ENCODE results near the gene ZNF701. TPM values are rescaled to one million over a fixed set of nuclear protein-coding genes. Genes with fewer than 3 reads are reported as not detected.

Gene ZNF701
- total RNA-seq, 1 donor from 2014 or later: 18.4 TPM

- Histone ChIP-seq H3K9me3 (replicated peaks) (peaks cover 11% of the 10 kb centered on the region), H3K27ac (replicated peaks) (peak overlapping the region; percentile 68), H3K27me3 (ENCODE audit: low read depth) (no peaks in the 10 kb centered on the region), H3K36me3 (no peaks in the 10 kb centered on the region), H3K4me3 (no peak overlapping the region), H3K4me1 (peaks cover 21% of the 10 kb centered on the region)
- no peak for DNase-seq
- TF ChIP-seq, protein P1, sequence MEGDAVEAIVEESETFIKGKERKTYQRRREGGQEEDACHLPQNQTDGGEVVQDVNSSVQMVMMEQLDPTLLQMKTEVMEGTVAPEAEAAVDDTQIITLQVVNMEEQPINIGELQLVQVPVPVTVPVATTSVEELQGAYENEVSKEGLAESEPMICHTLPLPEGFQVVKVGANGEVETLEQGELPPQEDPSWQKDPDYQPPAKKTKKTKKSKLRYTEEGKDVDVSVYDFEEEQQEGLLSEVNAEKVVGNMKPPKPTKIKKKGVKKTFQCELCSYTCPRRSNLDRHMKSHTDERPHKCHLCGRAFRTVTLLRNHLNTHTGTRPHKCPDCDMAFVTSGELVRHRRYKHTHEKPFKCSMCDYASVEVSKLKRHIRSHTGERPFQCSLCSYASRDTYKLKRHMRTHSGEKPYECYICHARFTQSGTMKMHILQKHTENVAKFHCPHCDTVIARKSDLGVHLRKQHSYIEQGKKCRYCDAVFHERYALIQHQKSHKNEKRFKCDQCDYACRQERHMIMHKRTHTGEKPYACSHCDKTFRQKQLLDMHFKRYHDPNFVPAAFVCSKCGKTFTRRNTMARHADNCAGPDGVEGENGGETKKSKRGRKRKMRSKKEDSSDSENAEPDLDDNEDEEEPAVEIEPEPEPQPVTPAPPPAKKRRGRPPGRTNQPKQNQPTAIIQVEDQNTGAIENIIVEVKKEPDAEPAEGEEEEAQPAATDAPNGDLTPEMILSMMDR (IDR thresholded peaks at IDR 0.05; ENCODE audit: borderline replicate concordance): no peak
- intact Hi-C loops (cut with micrococcal nuclease): no loop called here
Measured at GRCh38 chr19:52602941-52603340, 32.9 kb downstream of the ZNF701 start.

DNA sequence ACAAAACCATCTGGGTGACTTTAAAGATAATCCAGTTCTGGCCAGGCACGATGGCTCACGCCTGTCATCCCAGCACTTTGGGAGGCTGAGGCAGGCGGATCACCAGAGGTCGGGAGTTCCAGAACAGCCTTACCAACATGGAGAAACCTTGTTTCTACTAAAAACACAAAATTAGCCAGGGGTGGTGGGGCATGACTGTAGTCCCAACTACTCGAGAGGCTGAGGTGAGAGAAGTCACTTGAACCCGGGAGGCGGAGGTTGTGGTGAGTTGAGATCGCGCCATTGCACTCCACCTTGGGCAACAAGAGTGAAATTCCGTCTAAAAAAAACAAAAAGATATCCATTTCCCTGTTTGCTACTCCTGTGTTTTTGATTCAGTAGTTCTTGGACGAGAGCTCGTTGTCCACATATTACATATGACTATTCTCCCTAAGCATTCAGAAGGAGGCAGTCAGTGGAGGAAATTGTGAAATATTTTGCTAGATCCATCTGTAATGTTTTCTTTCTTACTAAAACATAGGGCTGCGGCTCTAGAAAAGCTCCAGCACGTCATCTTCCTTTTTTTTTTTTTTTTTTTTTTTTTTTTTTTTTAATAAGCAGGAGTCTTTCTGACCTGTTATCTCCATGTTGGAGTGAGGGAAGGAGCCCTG, 33.6 kb downstream of the ZNF701 start:
- intact Hi-C loops (cut with micrococcal nuclease): no loop called here
- Histone ChIP-seq H3K27ac (replicated peaks) (peak overlapping the region; percentile 28), H3K36me3 (no peaks in the 10 kb centered on the region), H3K9me3 (replicated peaks) (peaks cover 11% of the 10 kb centered on the region), H3K4me3 (no peak overlapping the region), H3K4me1 (peaks cover 21% of the 10 kb centered on the region), H3K27me3 (ENCODE audit: low read depth) (no peaks in the 10 kb centered on the region)
- TF ChIP-seq, protein P1 (IDR thresholded peaks at IDR 0.05; ENCODE audit: borderline replicate concordance): no peak
- no peak for DNase-seq

DNA sequence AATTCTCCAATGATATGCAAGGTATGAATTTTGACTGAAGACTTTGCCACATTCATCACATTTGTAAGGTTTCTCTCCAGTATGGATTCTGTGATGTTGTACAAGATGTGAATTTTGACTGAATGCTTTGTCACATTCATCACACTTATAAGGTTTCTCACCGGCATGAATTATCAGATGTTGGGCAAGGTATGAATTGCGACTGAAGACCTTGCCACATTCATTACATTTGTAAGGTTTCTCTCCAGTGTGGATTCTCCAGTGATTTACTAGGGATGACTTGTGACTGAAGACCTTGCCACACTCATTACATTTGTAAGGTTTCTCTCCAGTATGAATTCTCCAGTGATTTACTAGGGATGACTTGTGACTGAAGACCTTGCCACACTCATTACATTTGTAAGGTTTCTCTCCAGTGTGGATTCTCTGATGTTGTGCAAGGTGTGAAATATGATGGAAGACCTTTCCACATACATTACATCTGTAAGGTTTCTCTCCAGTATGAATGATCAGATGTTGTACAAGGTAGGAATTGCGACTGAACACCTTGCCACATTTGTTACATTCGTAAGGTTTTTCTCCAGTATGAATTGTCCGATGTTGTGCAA, 43.3 kb downstream of the ZNF701 start:
- Histone ChIP-seq H3K27ac (replicated peaks) (no peak overlapping the region), H3K27me3 (ENCODE audit: low read depth) (no peaks in the 10 kb centered on the region), H3K4me1 (no peaks in the 10 kb centered on the region), H3K4me3 (no peak overlapping the region), H3K9me3 (replicated peaks) (peaks cover 46% of the 10 kb centered on the region), H3K36me3 (peaks cover 69% of the 10 kb centered on the region)
- intact Hi-C loops (cut with micrococcal nuclease): no loop called here
- no peak for DNase-seq
- TF ChIP-seq, protein P1 (IDR thresholded peaks at IDR 0.05; ENCODE audit: borderline replicate concordance): no peak

DNA sequence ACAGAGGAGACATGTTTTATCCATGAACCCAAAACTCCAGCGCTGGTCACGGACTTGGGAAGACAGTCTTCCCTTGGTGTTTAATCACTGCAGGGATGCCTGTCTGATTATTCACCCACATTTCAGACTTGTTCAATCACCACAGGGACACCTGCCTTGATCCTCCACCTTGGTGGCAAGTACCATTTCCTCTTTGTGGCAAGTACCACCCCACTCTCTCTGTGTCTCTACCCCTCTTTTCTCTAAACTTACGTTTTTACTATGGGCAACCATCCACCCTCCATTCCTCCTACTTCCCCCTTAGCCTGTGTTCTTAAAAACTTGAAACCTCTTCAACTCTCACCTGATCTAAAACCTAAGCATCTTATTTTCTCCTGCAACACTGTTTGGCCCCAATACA, 51.3 kb downstream of the ZNF701 start:
- peaks cover 78% of the 10 kb centered on the region for H3K36me3 ChIP-seq
- TF ChIP-seq, protein P1 (IDR thresholded peaks at IDR 0.05; ENCODE audit: borderline replicate concordance): no peak
- H3K4me3 ChIP-seq: no peak overlapping the region

GRCh38 chr19:52622261-52622660, 52.2 kb downstream of the ZNF701 start:
- H3K27me3 ChIP-seq (ENCODE audit: low read depth): no peaks in the 10 kb centered on the region
- no peak for DNase-seq
- no peaks in the 10 kb centered on the region for H3K9me3 ChIP-seq (replicated peaks)
- intact Hi-C loops (cut with micrococcal nuclease): no loop called here
- peaks cover 78% of the 10 kb centered on the region for H3K36me3 ChIP-seq
- TF ChIP-seq, protein P1 (IDR thresholded peaks at IDR 0.05; ENCODE audit: borderline replicate concordance): peak; percentile 21
- no peak overlapping the region for H3K4me3 ChIP-seq
- no peak overlapping the region for H3K27ac ChIP-seq (replicated peaks)
- H3K4me1 ChIP-seq: no peaks in the 10 kb centered on the region

More for the DNA sequence above, 51.3 kb downstream of the ZNF701 start:
- DNase-seq: no peak
- Histone ChIP-seq H3K9me3 (replicated peaks) (peaks cover 7% of the 10 kb centered on the region), H3K27ac (replicated peaks) (no peak overlapping the region), H3K4me1 (no peaks in the 10 kb centered on the region), H3K27me3 (ENCODE audit: low read depth) (no peaks in the 10 kb centered on the region)
- intact Hi-C loops (cut with micrococcal nuclease): no loop called here
